Type B pancreatic cell (in vitro differentiated cells): ENCODE data around the gene DENND6B. TPM values are rescaled to one million over a fixed set of nuclear protein-coding genes. Genes with fewer than 3 reads are reported as not detected.

Experiments
- DNase-seq: peaks from one replicate; pipeline ENCODE4 v3.0.0; 2021; ENCODE audit warnings: mixed read lengths; ENCODE audit not compliant: unreplicated experiment; ENCODE audit errors: extremely low spot score
- H3K27ac Mint-ChIP-seq: 2 replicates; pipeline ENCODE4 v1.8.0; 2021; ENCODE audit warnings: mild to moderate bottlenecking, mixed read lengths
- H3K27me3 Mint-ChIP-seq: 2 replicates; pipeline ENCODE4 v1.8.0; 2021; ENCODE audit warnings: mixed read lengths
- H3K36me3 Mint-ChIP-seq: 2 replicates; pipeline ENCODE4 v1.8.0; 2021; ENCODE audit warnings: mixed read lengths
- H3K4me1 Mint-ChIP-seq: one replicate; pipeline ENCODE4 v1.8.0; 2021; ENCODE audit warnings: mixed read lengths; ENCODE audit not compliant: unreplicated experiment
- H3K4me3 Mint-ChIP-seq: 2 replicates; pipeline ENCODE4 v1.8.0; 2021; ENCODE audit warnings: mild to moderate bottlenecking, mixed read lengths
- H3K9me3 Mint-ChIP-seq: 2 replicates; pipeline ENCODE4 v1.8.0; 2021; ENCODE audit warnings: mixed read lengths
- CTCF ChIP-seq: fragments of 200-600 bp; sonication (generic); conservative IDR thresholded peaks from 2 replicates; pipeline ENCODE4 v1.5.0; 2021; ENCODE audit warnings: antibody characterized with exemption, mild to moderate bottlenecking
- total RNA-seq: library from RNA; stranded (reverse); gene quantifications from 2 replicates; pipeline ENCODE4 v1.2.1, GENCODE V29; 2021; ENCODE audit warnings: low replicate concordance

The DENND6B gene
- total RNA-seq, 1 donor from 2014 or later, result 25.6 TPM

- Mint-ChIP-seq H3K27me3 (no peaks in the 10 kb centered on the region), H3K9me3 (no peaks in the 10 kb centered on the region), H3K27ac (no peak overlapping the region), H3K36me3 (peaks cover 6% of the 10 kb centered on the region), H3K4me3 (no peak overlapping the region), H3K4me1 (no peaks in the 10 kb centered on the region)
- no peak for TF ChIP-seq CTCF
- DNase-seq, result no peak
Measured at GRCh38 chr22:50278461-50278860, 48.4 kb downstream of the DENND6B start.

DNA sequence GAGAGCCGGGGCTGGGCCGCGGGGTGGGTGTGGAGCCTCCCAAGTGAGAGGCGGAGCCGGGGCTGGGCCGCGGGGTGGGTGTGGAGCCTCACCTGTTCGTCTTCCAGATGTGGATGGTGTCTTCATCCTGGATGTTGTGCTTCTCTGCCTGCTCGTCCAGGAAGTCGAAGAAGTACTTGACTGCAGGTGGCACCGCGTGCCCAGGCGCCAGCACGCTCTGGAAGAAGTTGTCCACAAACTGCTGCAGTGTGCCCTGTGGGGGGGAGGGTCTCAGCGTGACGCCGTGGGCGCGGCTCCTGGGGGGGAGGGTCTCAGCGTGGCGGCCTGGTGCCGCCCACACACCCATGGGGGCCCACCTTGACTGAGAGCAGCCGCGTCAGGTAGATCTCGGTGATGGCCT, 49.1 kb downstream of the DENND6B start:
- no peak overlapping the region for H3K27ac Mint-ChIP-seq
- H3K36me3 Mint-ChIP-seq, result peaks cover 6% of the 10 kb centered on the region
- TF ChIP-seq CTCF, result no peak
- no peak for DNase-seq
- no peak overlapping the region for H3K4me3 Mint-ChIP-seq
- H3K9me3 Mint-ChIP-seq, result no peaks in the 10 kb centered on the region
- H3K27me3 Mint-ChIP-seq, result no peaks in the 10 kb centered on the region
- H3K4me1 Mint-ChIP-seq, result no peaks in the 10 kb centered on the region

- Mint-ChIP-seq H3K36me3 (peaks cover 6% of the 10 kb centered on the region), H3K27me3 (no peaks in the 10 kb centered on the region), H3K9me3 (no peaks in the 10 kb centered on the region), H3K27ac (no peak overlapping the region), H3K4me3 (no peak overlapping the region), H3K4me1 (no peaks in the 10 kb centered on the region)
- DNase-seq, result no peak
- peak; percentile 46 for TF ChIP-seq CTCF
Measured at GRCh38 chr22:50276143-50276542, 50.7 kb downstream of the DENND6B start.

DNA sequence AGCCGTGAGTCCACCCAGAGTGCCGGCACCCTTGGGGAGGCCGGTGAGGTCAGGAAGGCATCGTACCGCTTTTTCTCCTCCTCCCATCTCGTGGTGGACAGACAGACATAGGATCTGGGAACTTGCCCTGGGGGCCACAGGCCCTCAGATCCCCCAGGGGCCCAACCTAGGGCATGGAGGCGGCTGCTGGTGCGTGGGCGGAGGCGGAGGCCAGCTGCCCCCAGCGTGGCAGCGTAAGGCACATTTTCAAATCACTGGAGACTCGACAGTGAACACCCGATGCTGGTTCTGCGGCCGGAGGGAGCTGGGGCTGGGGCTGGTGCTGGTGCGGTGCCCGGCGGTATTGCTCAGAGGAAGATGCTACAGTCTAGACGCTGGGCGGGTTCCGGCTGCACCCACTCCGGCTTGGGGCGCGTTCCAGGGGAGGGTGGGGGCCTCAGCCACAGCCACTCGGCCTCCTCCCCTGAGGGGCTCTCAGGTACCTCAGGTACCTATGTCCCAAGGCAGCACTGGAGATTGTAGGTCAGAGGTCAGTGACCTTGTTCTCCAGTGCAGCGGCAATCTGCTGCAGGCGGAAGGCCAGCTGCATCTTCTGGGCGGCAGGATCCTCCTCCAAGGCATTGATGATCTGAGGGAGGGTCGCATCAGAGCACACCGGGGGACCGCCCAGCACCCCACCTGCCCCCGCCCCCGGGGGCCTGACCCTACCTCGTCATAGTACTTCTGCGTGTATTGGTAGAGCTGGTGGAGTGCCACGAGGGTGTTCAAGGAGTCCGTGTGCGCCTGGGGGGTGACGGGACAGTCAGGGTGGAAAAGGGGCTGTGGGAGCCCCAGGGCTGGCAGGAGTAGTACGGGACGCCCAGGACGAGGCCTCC, 51.4 kb downstream of the DENND6B start:
- no peak for TF ChIP-seq CTCF
- H3K4me3 Mint-ChIP-seq, result no peak overlapping the region

GRCh38 chr22:50274771-50275170, 52.0 kb downstream of the DENND6B start:
- no peak for DNase-seq
- Mint-ChIP-seq H3K4me1 (no peaks in the 10 kb centered on the region), H3K9me3 (no peaks in the 10 kb centered on the region), H3K27me3 (no peaks in the 10 kb centered on the region), H3K36me3 (peaks cover 6% of the 10 kb centered on the region), H3K4me3 (no peak overlapping the region), H3K27ac (no peak overlapping the region)
- TF ChIP-seq CTCF, result no peak

More for the DNA sequence above, 51.4 kb downstream of the DENND6B start:
- no peak for DNase-seq
- Mint-ChIP-seq H3K27ac (no peak overlapping the region), H3K36me3 (peaks cover 6% of the 10 kb centered on the region), H3K4me1 (no peaks in the 10 kb centered on the region), H3K9me3 (no peaks in the 10 kb centered on the region), H3K27me3 (no peaks in the 10 kb centered on the region)
